NCI-H524 treated with DMSO at 0.1 percent for 48 hours (cell line): ENCODE results near the gene SHANK1.
"Not testable (repeated sequence)": the region's sequence is repeated elsewhere in the genome, so short reads cannot be mapped to it uniquely, and the experiment has no call there.

ENCODE experiments used
- DNase-seq: peaks from one replicate; lab custom pipeline; 2025; lab: John Stamatoyannopoulos, UW

The SHANK1 gene

DNA sequence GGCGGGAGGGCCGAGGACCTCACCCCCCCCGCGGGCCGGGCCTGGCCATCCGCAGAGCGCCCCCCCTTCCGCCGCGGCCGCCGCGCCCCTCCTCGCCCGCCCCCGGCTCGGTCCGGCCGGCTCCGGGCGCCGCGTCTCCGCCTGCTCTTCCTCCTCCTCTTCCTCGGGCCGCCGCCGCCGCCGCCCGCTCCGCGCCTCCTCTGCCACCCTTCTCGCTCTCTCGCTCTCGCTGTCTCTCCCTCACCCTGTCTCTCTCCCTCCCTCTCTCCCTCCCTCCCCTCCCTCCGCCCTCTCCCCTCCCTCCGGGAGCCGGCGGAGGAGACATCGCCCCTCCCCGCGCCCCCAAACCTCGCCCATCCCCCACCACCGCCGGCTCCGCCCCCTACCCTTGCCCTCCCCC lies at the start of gene SHANK1:
TSS of gene SHANK1 (minus strand) at position 237 of the 400 bp plus-strand sequence. CDS start 2,883 bp downstream, outside the sequence.
- no peak for DNase-seq

DNA sequence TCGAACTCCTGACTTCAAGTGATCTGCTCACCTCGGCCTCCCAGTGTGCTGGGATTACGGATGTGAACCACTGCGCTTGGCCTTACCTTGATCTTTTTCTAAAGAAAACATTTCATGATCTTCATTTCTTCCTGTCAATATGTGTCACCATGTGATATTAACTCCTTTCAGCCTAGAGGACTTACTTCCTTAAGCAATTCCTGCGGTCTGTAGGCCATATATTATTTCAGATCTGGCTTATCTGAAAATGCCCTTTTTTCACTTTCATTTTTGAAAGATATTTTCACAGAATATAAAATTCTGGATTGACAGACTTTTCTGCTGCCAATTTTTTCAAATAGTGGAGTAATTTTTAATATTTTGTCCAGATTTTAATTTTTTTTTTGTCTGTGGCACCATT lies 48.7 kb upstream of the SHANK1 start:
- no peak for DNase-seq

DNA sequence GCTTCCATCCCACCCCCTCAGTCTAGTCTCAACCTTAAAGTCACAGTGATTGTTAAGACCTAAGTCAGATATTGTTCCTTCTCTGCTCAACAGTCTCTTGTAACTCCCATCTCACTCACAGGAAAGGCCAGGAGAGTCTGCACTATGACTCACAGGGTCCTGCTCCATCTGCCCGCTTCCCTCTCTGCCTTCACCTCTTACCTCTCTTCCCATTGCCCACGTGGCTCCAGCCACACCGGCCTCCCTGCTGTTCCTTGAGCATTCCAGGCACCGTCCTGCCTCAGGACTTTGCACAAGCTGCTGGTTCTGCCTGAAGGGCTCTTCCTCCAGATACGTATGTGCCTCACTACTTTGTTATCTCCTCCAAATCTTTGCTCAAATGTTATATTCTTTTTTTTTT lies 47.7 kb upstream of the SHANK1 start:
- DNase-seq = not testable (repeated sequence)

DNA sequence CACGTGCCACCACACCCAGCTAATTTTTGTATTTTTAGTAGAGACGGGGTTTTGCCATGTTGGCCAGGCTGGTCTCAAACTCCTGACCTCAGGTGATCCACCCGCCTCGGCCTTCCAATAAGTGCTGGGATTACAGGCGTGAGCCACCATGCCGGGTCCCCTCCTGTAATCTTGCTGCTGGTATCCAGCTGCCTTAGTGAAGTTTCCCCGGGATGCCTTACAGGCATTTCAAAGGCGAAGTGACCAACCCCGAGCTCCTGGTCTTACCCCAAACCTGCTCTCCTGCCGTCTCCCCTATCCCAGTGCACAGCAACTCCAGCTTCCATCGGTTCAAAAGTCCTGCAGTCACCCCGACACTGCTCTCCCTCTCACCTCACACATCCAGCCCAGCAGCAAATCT lies 47.1 kb upstream of the SHANK1 start:
- not testable (repeated sequence) for DNase-seq

DNA sequence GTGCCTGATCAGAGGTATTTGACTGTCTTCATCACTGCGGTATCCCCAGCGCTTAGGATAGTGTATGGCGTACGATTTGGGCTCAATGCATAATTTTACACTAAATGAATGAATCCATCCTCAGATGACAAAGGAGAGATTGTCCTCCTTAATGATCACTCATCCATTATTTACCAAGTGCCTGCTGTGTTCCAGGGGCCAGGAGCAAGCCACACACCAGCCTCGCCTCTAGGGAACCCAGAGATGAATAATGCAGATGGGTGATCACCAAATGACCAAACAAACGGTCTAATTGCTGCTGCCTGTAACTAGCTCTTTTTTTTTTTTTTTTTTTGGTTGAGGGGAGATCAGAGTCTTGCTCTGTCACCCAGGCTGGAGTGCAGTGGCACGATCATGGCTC lies 44.8 kb upstream of the SHANK1 start:
- DNase-seq = no peak

DNA sequence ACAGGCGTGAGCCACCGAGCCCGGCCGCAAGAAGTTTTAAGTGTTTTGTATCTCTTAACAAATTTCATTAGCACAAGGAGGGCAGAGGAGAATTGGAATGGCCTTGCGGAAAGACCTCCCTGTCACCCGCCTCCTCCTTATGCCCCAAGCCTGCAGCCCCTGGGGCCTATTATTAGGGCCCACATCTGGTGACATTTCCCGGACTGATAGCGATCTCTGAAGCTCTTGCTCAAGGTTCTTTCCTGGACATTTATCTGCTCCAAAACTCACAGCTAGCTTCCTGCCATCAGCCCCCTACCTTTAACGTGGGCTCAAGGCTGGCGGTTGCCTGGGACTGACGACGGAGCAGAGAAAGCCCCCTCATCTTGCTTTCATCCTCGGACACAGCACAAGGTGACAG lies 43.9 kb upstream of the SHANK1 start:
- not testable (repeated sequence) for DNase-seq

DNA sequence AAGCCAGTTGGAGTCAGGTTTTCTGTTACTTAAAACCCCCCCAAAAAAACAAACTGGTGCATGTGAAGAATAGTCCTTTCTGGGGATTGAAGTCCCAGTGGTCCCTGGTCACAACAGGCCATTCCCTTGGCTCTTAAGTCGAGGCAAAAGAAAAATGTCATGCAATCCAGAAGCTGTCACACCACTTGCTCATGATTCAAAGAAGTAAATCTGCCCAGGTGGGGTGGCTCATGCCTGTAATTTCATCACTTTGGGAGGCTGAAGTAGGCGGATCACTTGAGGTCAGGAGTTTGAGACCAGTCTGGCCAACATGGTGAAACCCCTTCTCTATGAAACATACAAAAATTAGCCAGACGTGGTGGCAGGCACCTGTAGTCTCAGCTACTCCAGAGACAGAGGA lies 41.9 kb upstream of the SHANK1 start:
- not testable (repeated sequence) for DNase-seq

DNA sequence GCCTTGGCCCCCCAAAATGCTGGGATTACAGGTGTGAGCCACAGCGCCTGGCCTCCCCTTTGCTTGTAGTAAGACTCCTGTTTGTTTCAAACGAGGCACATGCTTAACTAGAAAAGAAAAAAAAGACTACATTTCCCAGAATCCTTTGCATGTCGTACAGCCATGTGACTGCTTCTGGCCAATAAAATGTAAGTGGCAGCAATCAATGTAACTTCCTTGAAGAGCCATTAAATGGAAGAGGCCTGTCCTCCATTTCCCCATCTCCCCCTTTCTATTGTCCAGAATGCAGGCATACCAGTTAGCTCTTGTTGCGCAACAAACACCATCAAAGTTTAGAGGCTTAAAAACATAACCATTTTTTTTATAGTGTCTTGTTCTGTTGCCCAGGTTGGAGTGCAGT lies 40.3 kb upstream of the SHANK1 start:
- DNase-seq = no peak

DNA sequence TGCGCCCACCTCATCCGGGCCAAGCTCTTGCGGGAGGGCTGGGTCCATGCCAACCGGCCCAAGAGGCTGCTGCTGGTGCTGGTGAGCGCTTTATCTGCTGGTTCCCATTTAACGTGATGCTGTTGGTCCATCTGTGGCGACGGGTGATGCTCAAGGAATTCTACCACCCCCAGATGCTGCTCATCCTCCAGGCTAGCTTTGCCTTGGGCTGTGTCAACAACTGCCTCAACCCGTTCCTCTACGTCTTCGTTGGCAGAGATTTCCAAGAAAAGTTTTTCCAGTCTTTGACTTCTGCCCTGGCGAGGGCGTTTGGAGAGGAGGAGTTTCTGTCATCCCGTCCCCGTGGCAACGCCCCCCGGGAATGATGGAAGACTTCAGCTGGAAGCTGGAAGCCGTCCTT lies 39.5 kb upstream of the SHANK1 start:
- not testable (repeated sequence) for DNase-seq

DNA sequence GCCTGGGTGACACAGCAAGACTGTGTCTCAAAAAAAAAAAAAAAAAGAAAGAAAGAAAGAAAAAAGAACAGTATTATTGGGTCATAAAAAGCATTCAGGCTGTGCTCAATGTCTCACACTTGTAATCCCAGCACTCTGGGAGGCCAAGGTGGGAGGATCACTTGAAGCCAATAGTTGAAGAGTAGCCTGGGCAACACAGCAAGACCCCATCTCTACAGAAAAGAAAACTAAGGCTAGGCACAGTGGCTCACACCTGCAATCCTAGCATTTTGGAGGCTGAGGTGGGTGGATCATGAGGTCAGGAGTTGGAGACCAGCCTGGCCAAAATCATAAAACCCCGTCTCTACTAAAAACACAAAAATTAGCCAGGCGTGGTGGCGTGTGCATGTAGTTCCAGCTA lies 38.0 kb upstream of the SHANK1 start:
- DNase-seq = not testable (repeated sequence)

DNA sequence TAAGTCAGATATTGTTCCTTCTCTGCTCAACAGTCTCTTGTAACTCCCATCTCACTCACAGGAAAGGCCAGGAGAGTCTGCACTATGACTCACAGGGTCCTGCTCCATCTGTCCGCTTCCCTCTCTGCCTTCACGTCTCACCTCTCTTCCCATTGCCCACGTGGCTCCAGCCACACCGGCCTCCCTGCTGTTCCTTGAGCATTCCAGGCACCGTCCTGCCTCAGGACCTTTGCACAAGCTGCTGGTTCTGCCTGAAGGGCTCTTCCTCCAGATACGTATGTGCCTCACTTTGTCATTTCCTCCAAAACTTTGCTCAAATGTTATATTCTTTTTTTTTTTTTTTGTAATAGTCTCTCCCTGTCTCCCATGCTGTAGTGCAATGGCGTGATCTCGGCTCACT lies 36.6 kb upstream of the SHANK1 start:
- DNase-seq = not testable (repeated sequence)

DNA sequence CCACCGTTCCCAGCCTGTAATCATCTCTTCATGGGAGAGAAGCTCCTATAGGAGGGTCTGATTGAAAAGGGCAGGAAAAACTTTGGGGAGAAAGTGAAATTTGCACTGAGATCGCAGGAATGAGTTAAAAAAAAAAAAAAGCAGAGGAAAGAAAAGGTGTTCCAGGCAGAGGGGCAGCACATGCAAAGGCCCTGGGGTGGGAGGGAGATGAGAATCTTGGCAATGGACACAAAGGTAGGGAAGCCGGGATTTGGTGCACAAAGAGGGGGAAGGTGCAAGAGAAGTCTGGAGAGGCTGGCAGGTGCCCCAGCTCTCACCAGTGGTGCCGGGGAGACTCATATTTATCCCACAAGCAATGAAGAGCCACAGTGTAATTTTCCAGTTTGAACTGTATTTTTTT lies 34.3 kb upstream of the SHANK1 start:
- no peak for DNase-seq

DNA sequence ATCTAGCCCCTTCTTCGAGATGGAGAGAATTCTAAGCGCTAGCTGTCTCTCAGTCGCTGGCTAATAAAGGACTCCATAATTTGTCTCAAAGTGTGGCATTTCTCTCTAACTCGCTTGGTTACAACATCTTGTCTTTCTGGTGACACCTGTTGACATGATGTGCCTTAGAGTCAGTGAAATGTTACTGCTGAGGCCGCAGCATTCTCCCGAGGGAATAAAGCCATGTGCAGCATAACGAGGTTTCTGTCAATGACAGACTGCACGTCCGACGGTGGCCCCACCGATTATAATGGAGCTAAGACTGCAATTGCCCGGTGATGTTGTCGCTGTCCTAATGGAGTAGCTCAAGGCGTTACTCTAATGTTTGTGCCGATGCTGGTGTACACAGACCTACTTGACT lies 30.4 kb upstream of the SHANK1 start:
- no peak for DNase-seq

DNA sequence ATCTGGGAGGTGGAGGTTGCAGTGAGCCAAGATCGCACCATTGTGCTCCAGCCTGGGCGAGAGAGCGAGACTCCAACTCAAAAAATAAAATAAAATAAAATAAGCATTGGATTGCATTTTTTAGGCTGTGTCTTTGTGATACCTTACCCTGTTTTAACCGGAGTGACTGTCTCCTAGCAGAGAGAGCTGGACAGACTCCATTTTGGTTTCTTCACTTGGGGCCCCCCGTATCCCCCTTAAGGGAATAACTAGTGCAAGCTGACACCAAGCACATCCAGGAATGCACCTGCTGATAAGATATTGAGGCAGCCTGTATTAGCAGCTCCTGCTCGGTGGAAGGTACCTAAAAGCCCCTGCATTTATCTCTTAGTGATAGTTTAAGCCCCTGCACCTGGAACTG lies 29.9 kb upstream of the SHANK1 start:
- DNase-seq = no peak

DNA sequence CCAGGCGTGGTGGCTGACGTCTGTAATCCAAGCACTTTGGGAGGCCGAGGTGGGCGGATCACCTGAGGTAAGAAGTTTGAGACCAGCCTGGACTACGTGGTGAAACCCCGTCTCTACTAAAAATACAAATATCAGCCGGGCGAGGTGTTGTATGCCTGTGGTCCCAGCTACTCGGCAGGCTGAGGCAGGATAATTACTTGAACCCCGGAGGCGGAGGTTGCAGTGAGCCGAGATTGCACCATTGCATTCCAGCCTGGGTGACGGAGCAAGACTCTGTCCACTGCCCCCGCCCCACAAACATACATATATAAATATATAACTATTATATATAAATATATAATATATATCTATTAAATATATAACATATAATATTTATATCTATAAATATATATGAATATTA lies 27.5 kb upstream of the SHANK1 start:
- not testable (repeated sequence) for DNase-seq

DNA sequence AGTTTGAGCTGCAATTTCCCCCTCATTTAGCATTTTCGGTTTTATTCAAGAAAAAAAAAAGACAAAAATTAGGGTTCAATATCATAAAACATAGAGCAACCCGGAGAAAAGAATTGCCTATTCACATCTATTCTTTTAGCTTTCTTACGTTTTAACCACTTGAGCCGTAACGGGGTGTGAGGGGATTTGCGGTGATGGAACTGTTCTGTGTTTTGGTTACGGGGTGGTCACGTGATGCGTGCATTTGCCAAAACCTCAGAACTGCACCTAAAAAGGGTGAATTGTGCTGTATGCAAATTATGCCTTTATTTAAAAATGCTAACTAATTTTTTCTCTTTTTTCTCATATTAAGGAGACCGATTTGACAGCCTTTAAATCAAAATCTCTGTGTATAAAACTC lies 25.6 kb upstream of the SHANK1 start:
- DNase-seq = no peak

DNA sequence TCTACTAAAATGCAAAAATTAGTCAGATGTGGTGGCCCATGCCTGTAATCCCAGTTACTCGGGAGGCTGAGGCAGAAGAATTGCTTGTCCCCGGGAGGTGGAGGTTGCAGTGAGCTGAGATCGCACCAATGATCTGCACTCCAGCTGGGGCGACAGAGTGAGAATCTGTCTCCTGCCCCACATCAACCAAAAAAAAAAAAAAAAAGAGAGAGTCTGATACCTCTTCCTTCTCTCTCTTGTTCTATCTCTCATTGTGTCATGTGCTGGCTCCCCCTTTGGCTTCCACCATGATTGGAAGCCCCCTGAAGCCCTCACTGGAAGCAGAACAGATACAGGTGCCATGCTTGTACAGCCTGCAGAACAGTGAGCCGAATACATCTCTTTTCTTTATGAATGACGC lies 23.9 kb upstream of the SHANK1 start:
- no peak for DNase-seq

DNA sequence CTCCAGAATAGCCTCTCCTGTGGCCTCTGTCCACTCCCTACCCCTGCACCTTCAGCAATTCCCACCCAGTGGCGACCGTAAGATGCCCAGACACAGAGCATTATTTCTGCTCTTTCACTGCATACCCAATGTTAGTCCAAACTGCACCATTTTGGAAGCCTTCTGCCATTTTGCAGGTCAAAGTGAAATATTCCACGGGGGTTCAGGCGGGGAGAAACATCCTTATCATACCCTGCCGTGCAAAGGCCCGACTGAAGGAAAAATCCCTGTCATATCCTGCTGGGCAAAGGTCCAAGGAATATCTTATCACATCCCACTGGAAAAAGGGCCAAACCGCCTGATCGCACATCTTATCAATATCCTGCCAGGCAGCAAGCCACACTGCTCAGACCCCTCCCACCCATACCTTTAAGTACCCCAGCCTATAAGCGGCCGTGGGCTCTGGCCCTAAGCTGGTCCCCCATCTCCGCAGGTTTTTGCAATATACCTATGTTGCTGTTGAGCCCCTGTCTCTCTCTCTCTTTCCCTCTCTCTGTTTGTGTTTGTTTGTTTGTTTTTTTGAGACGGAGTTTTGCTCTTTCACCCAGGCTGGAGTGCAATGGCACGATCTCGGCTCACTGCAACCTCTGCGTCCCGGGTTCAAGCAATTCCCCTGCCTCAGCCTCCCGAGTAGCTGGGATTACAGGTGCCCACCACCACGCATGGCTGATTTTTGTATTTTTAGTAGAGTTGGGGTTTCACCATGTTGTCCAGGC lies 21.8 kb upstream of the SHANK1 start:
- no peak for DNase-seq

DNA sequence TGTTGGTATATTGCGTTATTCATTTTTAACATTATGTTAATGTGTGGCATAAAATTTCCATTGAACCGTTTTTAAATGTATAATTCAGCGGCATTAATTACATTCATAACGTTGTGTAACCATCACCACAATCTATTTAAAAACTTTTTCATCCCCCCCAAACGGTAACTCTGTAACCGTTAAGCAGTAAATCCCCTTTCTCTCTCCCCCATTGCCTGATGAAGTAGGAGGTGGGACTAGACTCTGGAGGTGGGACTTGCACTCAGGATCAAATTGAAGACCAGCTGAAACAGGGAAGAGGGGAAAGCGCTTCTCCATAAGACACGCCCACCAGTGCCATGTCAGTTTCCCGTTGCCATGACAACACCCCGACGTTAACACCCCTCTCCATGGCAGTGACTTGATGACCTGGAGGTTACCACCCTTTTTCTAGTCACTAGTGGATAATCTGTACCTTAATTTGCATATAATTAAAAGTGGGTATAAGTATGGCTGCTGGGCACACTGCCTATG lies 20.4 kb upstream of the SHANK1 start:
- no peak for DNase-seq

DNA sequence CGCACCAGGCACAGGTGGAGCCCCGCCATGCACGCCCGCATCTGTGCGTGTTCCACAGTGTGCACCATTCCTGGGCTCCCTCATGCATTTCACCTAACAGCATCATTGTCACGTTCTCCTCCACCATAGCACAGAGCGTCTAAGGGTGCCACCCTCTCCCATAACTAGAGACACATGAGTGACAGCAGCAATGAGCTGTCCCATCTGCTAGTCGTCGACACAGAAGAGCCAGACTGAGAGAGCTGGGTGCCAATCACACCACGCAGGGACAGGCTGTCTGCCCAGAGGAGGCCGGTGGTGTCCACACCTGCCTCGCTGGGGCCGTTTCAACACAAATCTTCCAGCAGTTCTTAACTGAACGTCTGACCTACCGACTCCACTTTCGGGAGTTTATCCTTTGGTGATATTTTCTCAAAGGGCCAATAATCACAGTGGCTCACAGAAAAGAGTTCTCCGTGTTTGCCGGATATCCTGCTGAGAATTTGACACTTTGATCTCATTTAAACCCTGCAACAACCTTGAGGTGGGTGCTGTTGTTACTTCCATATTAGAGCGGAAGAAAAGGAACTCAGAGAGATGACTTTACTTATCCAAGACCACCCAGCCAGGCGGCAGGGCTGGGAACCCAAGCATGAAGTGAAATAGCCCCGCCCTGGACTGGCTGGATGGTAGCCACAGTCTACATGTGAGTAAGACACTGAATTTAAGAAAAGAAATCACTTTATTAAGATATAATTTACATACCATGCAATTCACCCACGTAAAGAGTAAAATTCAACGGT lies 19.7 kb upstream of the SHANK1 start:
- DNase-seq = no peak

DNA sequence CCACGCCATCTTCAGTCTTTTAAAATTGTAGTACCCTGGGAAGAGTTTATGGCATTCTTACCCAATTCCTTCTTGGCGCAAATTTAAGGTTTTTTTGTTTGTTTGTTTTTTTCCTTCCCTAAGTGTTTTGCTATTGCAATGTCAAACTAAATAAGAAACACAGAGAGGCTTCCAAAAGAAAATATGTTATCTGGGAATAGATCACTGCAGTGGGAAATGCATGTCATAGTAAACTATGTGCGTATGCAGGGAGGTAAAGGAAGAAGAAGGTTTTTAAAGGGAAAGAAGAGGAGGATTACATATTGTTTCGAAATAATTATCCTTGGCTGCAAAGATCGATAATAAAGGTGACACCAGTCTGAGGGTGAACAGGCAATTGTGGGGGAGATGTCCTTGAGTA lies 16.7 kb upstream of the SHANK1 start:
- DNase-seq = no peak

DNA sequence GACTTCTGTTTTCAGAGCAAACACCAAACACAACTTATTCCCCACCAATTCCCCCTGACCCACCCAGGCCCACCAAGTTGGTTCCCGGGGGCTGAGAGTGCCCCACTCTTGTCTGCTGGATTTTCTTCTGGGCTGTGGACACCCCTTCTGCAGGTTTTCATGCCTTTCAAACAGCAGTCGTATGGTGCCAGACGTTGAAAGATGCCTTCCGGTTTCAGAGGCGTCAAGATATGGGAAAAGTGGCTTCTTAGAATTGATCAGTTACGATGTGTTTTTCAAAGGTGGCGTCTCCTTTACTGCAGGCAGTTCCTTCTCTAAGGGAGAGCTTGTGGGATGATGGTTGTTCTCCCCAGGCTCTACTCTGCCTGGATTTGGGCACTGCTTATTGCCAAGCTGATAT lies 16.3 kb upstream of the SHANK1 start:
- DNase-seq = no peak

DNA sequence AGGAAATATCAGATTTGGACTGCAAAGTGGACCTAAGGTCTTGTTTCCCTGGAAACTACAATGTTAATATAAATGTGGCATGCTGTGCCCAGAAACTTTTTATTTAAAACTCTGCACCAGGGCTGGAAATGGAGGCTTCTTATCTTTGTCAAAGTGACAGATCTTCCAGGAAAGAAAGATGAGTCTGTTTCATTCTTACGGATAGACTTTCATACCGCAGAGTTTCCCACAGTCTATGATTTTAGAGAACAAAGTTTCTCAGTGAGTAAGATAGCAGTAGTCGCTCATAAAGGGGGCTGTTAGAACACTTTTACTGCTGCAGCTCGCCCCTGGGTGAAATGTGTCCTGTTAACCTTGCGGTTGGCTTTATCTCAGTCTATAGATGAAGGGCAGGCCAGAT lies 10.3 kb upstream of the SHANK1 start:
- DNase-seq = no peak
